HG03558 (cell line): ENCODE measurements around the gene ACOX3.

ENCODE experiments used
- ATAC-seq: cut with Tn5 transposase; IDR thresholded peaks from one replicate; pipeline ENCODE4 v1.9.1; 2021; ENCODE audit warnings: moderate number of reproducible peaks; ENCODE audit not compliant: unreplicated experiment; ENCODE audit errors: extremely low read depth

Gene ACOX3

DNA sequence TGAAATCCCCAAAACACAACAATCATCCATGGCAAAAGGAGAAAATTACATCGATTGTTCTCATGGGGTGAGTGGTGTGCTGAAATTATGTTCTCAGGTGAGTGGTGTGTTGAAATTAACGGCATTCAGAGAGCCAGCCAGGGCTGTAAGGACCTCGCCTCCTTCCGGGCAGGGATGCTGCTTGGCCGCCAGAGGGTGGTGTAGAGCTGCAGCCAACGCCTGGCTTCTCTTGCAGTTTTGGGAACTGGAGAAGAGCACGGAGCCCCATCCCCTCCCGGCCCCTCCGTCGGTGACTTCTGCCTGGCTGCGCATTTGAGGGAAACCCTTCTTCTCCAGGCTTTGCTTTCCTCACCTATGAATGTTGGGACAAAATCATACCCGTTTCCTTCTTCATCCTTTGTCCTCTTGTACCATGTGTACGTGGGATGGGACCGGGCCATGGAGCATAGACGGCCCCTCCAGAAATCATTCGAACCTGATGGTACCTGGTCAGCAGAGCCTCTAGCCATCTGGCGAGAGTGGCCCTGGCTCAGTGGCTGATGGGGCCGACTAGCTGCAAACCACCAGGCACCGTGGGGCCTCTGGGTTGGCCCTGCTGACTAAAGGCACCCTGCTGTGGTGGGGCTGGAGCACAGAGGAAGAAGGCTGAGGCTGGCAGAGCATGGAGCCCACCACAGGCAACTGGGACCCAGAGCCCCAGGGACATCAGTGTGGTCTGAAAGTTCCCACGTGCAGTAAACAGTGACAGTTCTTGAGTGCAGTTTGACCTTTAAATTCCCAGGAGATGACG lies 28.4 kb upstream of the ACOX3 start:
- ATAC-seq, result no peak

DNA sequence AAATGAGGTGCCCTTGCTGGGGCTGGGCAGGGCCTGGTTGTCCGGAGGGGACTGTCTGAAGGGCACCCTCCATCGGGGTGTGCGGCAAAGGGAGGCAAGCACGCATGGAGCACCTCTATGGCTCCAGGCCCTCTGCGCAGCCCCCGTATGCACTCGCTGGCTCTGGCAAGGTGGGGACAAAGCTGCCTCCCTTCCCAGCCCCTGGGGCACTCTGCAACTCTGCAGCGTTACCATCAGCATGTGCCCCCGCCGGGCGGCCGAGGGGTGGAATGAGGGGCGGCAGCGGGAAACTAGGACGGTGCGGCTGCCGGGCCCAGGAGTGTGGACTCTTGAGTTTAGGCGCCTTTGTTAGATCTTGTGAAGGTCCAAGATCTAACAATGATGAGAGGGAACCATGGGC lies 26.5 kb upstream of the ACOX3 start:
- ATAC-seq, result no peak

DNA sequence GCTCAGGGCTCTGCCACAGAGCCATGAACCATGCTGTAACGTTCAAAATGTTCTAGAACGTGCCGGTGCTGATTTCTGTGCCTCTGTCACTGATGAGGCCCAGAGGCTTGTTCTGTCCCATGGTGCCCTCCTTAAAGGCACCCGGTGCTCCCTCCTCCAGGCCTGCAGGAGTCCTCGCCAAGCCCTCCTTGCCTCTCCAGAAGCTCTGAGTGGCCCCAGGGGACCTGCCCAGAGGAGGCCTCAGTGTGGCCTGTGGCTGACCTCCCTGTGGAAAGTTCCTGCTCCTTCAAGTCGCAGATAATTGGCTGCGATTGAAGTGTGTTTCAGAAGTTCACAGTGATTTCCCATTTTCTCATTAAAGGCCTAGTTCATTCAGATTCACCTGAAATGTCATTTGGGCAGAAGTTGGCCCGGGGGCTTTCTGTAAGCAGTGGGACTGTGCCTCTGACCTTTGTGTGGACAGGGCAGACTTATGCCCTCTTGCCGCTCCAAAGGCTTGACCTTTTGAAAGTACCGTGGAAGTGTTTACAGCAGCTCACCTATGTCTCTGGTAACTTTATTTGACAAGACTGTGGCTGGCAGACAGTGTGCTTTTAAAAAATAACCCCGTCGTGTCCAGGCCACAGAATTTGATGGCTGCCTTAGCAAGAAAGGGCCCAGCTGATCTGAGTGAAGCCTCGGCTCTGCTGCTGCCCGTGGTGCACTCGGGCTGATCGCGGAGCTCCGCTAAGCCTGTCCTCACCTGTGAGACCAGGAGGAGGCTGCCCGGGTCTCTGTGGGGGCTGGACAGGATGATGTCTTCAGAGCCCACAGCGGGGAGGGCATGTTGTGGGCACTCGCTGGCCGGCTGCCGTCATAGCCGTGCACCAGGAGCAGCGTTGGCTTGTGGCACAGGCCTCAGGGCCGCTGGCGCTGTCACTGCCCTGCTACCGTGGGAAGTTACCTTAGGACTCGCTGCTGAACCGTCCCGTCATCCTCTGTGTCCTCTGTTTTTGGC lies 25.4 kb upstream of the ACOX3 start:
- ATAC-seq, result no peak

DNA sequence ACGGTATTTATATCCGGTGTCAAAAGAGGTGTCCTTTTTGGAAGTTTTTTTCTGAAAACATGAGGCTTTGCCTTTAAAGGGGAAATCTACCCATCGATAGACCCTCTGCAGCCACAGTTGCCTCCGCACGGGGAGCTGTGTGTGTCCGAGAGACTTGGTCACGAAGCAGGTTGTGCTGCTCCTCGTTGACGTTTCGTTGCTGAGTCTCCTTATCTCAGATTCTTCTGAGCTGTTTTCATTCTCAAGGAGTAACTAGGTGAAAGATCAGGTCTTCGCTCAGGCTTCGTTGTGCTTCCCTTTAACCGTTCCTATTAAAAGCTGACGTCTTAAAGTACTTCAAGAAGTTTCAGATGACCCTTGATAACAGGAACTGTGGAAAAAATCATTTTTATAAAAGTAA lies 23.9 kb upstream of the ACOX3 start:
- ATAC-seq, result no peak

DNA sequence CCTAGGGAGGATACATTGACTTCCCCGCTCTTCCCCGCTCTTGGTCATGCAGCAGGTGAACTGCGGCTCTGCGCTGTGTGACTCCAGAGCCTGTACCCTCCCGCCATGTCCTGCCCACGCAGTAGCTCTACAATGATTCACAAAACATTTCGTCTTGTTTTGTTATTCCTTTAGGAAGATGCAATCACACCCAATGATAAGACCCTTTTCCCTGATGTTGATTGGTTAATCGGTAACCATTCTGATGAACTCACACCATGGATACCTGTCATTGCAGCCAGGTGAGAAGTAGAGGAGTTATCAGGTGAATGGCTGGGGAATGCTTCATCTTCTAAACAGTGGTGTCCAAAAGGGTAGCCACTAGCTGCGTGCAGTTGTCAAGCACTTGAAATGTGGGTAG lies 23.3 kb upstream of the ACOX3 start:
- no peak for ATAC-seq

DNA sequence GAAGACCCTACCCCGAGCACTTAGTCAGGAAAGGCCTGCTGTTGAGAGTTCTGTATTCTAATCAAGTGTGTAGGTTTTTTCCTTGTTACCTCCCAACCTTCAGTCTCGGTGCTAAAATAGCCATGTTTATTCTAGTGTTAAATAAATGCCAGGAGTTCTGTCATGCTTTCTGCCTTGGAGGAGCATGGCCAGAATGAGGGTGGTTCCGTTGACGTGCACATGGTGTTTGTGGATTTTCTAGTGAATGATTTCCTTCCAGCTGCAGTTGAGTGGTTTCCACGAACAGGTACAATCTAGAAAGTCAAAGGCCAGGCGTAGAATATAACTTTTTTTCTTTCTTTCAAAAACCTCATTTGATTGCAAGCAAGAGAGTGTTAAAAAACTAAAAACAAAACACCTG lies 21.1 kb upstream of the ACOX3 start:
- ATAC-seq, result no peak

DNA sequence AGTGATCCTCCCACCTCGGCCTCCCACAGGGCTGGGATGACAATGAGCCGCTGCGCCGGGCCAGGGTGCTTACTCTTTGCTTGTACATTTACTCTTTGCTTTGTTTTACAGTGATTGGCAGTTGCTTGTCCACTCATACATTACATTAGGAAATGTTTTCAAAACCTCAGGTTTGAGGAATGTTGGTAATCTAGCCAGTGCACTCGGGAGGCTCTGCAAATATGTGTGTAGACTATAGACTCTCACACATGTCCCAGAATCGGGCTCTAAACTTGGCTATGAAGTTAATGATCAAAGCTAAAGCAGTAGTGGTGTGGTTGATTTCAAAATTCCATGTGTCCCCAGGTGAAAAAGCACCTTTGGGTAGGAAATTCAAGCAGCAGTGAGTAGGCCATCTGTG lies 20.6 kb upstream of the ACOX3 start:
- no peak for ATAC-seq

DNA sequence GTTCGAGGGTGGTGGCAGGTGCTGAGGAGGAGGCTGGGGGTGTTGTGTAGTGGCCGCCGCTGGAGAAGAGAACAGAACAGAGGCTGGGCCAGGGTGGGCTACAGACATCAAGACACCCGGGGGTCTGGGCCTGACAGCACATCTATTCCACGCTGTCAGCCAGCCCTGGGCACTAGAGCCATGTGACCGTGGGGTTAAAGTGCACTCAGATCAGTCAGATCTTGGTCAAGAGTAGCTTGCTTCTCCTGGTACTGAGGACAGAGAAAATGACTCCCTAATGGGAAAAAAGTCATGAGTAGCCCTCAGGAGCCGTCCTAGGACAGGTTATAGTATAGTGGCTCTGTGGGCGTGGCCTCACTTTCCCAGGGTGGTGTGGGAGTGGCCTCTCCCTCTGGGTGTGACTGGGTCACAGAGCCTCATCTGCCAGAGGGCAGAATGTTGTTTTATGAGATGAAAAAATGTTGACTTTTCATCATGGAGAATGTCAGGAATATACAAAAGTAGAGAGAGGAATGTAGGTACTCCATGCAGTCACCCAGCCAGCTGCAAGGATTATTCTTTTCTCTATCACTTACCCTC lies 19.4 kb upstream of the ACOX3 start:
- no peak for ATAC-seq

DNA sequence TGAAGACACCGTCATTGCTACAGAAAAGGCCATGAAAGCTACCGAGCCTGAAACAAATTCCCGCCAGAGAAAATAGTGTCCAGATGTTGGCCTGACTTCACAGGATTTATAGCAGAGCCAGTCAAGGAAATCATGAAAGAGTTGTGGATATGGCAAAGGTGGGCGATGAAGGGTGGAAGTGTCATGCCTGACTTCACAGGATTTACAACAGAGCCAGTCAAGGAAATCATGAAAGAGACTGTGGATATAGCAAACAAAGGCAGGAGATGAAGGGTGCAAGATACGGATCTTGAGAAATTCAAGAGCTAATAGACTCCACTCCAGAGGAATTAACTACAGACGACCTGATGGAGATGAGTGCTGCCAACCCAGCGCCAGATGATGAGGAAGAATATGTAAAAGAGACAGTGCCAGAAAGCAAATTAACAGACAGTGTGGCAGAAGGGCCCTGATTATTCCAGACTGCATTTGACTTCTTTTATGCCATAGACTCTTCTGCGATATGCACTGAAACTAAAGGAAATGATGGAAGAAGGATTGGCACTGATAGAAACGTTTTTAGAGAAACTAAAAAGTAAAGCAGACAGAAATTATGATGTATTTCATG lies 17.2 kb upstream of the ACOX3 start:
- ATAC-seq, result no peak

DNA sequence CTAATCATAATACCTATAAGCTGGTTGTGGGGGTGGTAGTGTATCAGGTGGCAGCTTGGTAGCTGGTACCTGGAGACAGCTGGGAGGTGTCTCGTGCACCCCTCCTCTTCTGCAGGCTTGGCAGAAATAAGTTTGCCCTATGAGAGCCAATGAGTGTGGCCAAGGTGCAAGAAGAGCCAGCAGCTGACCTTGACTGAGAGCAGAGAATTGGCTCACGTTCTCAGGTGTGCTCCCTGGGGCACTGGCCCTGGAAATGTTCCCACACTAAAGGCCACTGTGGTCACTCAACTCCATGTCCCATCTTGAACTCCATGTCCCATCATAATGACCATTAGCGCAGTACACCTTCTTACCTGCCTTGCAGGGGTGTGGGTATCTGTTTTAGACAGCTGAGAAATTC lies 13.4 kb upstream of the ACOX3 start:
- no peak for ATAC-seq

DNA sequence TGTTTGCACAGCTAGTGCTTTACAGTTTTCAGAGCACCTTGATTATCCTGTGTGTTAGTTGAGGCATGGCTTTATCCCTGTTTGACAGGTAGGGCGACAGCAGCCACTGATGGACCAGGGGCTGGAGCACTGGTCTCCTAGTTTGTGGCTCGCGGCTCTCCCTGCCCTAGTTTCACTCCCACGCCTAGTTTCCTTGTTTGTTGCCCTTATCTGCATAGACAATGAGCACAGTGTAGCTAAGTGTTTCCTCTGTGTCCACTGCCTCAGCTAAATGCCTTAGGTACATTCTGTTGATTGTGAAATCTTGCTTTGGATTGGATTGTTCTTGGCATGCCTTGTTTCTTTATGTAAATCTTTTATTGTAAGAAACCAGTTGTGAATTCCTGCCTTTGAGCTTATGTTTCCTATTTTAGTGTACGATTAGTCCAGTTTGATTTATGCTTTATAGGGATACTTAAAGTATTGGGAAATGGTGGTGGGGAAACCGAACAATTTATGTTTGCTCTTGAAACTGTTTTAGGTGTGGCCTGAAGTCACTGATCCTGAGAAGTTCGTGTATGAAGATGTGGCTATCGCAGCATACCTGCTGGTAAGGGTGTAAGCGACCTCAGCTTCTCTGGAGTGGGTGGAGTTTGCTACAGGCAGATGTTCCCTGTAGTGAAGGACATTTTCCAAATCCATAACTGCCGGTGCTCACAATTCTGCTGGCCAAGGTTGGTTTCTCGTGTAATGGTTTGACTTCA lies 11.1 kb upstream of the ACOX3 start:
- ATAC-seq, result no peak

DNA sequence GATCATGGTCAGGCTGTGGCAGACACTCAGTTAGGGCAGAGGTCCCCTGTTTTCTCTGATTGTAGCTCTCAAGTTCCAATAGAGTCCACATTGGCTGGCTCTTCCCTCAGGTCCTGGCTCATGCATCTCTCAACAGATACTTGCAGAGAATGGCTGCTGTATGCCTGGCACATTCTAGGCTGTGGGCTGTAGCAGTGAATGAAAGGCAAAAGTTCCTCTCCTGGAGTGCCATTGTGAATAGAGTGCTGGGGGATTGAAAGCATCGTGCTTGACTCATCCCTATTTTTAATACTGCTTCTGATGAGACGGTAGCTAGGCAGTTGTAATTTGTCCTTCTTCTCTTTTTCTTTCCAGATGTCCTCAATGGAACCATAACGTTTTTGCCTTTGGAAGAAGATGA lies 5.6 kb upstream of the ACOX3 start:
- no peak for ATAC-seq

DNA sequence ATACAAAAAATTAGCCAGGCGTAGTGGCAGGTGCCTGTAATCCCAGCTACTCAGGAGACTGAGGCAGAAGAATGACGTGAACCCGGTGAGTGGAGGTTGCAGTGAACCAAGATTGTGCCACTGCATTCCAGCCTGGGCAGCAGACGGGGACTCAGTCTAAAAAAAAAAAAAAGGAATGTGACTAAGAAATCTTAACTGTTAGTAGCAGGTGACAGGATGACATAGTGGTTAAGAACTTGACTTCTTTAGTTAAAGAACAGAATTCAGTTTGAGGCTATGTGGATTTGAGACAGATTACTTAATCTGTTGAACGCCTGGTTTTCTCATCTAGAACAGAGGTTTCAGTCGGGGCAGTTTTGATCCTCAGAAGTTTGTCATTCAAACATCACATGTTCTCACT lies 3.3 kb upstream of the ACOX3 start:
- ATAC-seq, result no peak

DNA sequence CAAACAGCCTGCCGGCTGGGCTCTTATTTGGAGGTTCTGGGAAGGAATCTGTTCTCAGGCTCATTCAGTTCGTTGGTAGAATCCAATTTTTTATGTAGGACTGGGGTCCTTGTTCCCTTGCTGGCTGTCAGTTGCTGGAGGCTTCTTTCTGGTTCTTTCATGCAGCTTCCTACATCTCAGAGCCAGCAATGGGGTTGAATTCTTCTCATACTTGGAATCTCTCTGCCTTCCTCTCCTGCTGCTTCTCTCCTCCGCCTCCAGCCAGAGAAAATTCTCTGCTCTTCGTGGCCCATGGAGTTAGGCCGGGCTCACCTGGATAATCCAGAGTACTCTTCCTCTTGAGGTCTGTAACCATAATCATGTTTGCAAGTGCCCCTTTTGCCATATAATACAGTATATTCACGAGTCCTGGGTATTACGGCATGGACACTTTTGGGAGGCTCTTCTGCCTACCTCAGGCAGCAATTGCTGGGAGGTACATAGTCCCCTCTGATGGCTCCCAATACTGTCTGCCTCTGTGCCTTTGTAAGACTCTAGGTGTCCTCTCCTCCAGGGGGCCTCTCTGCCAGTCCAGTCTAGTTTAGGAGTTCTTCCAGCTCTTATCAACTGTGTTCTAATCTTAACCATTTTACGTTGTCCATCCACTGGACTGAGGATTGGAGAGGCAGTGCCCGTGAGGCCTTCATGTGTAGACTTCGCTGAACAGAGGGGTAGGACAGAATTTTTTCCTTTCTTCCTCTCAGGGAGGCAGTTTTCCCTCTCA lies 2.3 kb upstream of the ACOX3 start:
- no peak for ATAC-seq

DNA sequence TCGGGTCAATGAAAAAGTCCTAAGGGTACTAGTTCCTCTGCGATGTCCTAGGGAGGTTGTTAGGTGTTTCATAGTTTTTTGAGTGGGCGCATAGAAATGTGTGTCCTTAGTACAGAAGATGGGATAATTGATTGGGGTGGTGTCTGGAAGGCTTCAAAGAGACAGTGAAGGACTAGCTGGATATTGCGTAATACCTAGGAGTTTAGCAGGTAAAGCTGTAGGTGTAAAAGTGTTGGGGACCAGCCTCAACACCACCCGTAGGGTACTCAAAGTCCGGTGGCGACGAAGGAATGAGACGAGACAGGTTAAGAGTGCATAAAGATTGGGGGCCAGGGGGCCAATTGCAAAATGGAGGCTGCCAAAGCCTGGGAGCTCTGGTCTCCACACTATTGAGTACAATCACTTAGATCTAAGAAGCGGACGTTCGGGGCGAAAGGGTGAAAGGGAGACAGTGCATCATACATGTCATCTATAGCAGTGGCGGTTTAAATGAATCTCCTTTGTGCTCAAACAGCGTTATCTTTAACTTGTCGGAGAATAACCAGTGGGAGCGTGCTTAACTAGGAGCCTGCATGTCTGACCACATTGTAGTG lies 1.1 kb upstream of the ACOX3 start:
- no peak for ATAC-seq

DNA sequence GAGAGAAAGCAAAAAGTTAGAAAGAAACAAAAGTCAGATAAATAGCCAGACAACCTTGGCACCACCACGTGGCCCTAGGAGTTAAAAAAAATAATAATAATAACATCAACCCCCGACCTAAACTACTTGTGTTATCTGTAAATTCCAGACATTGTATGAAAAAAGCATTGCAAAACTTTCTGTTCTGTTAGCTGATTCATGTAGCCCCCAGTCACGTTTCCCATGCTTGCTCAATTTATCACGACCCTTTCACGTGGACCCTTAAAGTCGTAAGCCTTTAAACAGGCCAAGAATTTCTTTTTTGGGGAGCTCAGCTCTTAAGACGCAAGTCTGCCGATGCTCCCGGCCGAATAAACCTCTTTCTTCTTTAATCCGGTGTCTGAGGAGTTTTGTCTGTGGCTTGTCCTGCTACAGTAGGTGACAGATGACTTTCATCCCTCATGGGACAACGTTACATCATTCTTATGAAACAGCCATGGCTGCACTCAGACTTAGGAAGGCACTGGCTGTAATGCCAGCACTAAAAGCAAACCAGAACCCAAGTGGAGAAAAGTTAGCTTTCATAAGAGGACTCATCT lies 520 bp downstream of the ACOX3 start:
- ATAC-seq, result no peak

DNA sequence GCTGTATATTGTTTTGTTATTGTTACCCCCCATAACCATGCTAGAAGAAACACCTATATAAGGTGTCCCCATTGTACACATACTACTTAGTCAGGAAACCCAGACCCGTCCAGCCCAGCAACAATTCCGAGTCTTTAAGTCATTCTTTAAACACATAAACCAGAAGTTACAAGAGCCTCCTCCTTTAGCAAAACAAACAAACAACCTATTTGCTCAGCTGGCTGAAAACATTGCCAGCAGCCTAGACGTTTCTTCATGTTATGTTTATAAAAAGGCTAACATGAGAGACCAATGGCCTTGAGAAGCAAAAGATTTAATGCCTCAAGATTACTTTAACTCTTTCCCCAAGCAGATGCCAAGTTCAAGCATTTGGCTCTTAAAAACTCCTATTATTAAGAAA lies 1.4 kb downstream of the ACOX3 start:
- no peak for ATAC-seq

DNA sequence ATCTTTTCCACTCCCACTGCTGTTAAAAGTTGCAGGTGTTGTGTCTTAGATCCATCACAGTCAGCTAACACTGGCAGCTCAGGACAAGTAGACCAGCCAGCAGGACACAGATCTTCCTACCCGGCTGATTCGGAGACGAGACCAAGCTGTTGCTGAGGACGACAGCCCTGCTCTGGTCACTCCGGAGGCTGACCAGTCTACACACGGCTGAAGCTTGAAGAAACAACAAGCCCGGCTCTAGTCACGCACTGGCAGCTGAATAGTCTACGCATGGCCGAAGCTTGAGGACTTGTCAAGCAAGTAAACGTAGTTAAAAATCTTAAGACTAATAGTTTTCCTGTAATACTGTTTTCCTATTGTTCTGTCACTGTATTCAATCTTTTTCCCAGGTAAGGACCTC lies 1.8 kb downstream of the ACOX3 start:
- no peak for ATAC-seq

DNA sequence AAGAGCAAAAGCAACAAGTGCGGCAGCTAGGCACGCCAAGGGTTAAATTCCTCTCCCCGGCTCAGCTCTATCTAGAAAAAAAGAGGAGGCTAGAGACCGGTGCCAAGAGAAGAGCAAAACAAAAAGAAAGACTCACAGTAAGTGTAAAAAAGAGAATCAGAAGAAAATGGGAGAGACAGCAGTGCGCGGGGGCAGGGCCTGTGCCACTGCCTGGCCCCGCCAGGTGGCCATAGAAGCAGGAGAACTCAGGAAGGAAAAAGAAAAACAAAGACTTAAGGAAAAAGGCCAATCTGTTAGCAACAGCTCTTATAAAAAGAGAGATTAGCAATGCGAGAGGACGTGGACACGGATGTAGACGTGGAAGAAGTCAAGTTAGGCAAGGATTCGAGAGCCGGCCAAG lies 3.2 kb downstream of the ACOX3 start:
- ATAC-seq, result no peak
